Measurements from ENCODE around the gene TBXA2R. TPM values are rescaled to one million over a fixed set of nuclear protein-coding genes. Genes with fewer than 3 reads are reported as not detected.

Gene TBXA2R
- polyA plus RNA-seq, 1 donor (not counting 4 experiments of a cell fraction or from before 2014, with no cell fraction given) = not detected

DNA sequence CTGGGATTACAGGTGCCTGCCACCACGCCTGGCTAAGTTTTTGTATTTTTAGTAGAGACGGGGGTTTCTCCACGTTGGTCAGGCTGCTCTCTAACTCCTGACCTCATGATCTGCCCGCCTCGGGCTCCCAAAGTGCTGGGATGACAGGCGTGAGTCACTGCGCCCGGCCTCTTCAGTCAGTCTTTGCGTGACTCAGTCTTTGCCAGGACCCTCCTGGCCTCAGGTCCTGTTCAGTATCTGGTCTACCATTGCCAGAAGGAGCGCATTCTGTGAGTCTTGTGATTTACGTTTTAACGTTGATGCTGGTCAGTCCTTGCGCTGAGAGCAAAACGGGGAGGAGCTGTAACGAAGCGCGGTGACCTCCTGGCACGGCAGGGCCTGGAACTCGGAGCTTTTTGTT is 41.5 kb downstream of the TBXA2R start:
- dilution Hi-C loops (cut with MboI; ENCODE audit: extremely low pct_ligation_motif_present, low sequenced_read_pairs) = no loop called here
- Histone ChIP-seq H3K79me2 (ENCODE audit: control insufficient read depth, insufficient read depth, low read length) (no peaks in the 10 kb centered on the region), H3K4me1 (ENCODE audit: control insufficient read depth, extremely low read depth, insufficient read depth, low read length) (peaks cover 10% of the 10 kb centered on the region), H3K9me1 (ENCODE audit: control insufficient read depth, extremely low read depth, insufficient read depth, low read length) (no peaks in the 10 kb centered on the region), H3K9me3 (ENCODE audit: control insufficient read depth, low read depth, low read length) (no peaks in the 10 kb centered on the region), H3K36me3 (ENCODE audit: control insufficient read depth in 2 of 2, extremely low read depth in 1 of 2, insufficient read depth in 2 of 2, low read length in 2 of 2) (no peaks in the 10 kb centered on the region), H3K9ac (ENCODE audit: control insufficient read depth, extremely low read depth, insufficient read depth, low read length) (no peak overlapping the region), H3K27me3 (ENCODE audit: control insufficient read depth, extremely low read depth, insufficient read depth, low read length) (no peaks in the 10 kb centered on the region), H4K20me1 (ENCODE audit: control insufficient read depth, extremely low read depth, insufficient read depth, low read length) (no peaks in the 10 kb centered on the region), H3K4me2 (ENCODE audit: control insufficient read depth, extremely low read depth, insufficient read depth, low read depth, low read length) (no peak overlapping the region), H3K4me3 (ENCODE audit: control insufficient read depth in 2 of 3, extremely low read depth in 1 of 3, insufficient read depth in 2 of 3, low read depth in 1 of 3, low read length in 3 of 3) (no peak overlapping the region), H2AFZ (ENCODE audit: control insufficient read depth, low read length) (no peak overlapping the region), H3K27ac (ENCODE audit: control insufficient read depth, insufficient read depth, low read length) (no peak overlapping the region)
- FAIRE-seq (no peak), DNase-seq (ENCODE audit: low read depth, low spot score) (no peak)
- no peak for TF ChIP-seq EZH2 (IDR thresholded peaks at IDR 0.05; ENCODE audit: low read length)
- TF ChIP-seq, protein P1, sequence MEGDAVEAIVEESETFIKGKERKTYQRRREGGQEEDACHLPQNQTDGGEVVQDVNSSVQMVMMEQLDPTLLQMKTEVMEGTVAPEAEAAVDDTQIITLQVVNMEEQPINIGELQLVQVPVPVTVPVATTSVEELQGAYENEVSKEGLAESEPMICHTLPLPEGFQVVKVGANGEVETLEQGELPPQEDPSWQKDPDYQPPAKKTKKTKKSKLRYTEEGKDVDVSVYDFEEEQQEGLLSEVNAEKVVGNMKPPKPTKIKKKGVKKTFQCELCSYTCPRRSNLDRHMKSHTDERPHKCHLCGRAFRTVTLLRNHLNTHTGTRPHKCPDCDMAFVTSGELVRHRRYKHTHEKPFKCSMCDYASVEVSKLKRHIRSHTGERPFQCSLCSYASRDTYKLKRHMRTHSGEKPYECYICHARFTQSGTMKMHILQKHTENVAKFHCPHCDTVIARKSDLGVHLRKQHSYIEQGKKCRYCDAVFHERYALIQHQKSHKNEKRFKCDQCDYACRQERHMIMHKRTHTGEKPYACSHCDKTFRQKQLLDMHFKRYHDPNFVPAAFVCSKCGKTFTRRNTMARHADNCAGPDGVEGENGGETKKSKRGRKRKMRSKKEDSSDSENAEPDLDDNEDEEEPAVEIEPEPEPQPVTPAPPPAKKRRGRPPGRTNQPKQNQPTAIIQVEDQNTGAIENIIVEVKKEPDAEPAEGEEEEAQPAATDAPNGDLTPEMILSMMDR (optimal IDR thresholded peaks at IDR 0.05 in 1 of 3, IDR thresholded peaks at IDR 0.05 in 1 of 3, conservative IDR thresholded peaks at IDR 0.05 in 1 of 3; ENCODE audit: extremely low read depth in 1 of 3, insufficient read depth in 2 of 3, low read length in 3 of 3) = no peak

DNA sequence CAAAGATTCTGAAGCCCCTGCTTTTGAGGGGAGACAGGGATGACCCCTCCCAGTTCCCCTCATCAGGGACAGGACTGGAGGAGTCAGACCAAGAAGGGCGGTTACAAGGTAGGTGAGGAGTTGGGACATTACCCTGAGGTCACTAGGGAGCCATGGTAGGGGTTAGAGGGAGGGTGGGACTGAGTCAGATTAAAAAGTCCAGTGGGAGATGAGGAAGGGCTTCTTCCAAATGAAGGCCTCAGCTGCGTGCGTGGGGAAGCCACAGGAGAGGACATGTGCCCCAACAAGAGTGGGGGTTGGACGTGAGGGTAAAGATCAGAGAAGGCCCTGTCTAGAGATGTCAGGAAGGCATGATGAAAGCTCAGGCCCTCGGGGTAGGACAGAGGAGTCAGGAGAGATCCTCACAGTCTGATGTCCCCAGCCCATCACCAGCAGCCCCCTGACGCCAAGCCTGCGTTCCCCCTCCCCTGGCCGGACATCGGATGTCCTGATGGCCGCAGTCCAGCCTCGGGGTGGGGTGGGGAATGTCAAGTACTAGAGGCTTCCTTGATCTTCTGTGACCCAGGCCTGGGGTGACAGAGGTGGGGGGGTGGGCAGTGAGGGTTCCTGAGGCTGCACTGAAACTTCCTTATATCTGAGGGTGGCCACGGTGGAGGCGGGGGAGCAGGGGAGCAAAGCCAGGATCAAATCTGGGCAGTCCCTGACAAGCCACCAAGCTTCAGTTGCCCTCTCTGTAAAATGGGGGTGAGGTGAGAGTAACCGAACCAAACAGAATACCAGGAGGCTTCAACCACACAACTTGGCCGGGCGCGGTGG is 42.8 kb downstream of the TBXA2R start:
- H3K79me2 ChIP-seq (ENCODE audit: control insufficient read depth, insufficient read depth, low read length) = no peaks in the 10 kb centered on the region
- dilution Hi-C loops (cut with MboI; ENCODE audit: extremely low pct_ligation_motif_present, low sequenced_read_pairs) = no loop called here
- FAIRE-seq = no peak

More for the DNA sequence above, 42.8 kb downstream of the TBXA2R start:
- TF ChIP-seq, protein P1 (optimal IDR thresholded peaks at IDR 0.05 in 1 of 3, IDR thresholded peaks at IDR 0.05 in 1 of 3, conservative IDR thresholded peaks at IDR 0.05 in 1 of 3; ENCODE audit: extremely low read depth in 1 of 3, insufficient read depth in 2 of 3, low read length in 3 of 3) = no peak
- TF ChIP-seq EZH2 (IDR thresholded peaks at IDR 0.05; ENCODE audit: low read length) = no peak
- Histone ChIP-seq H3K9ac (ENCODE audit: control insufficient read depth, extremely low read depth, insufficient read depth, low read length) (no peak overlapping the region), H3K9me3 (ENCODE audit: control insufficient read depth, low read depth, low read length) (no peaks in the 10 kb centered on the region), H3K9me1 (ENCODE audit: control insufficient read depth, extremely low read depth, insufficient read depth, low read length) (no peaks in the 10 kb centered on the region), H3K4me1 (ENCODE audit: control insufficient read depth, extremely low read depth, insufficient read depth, low read length) (peaks cover 9% of the 10 kb centered on the region), H3K4me3 (ENCODE audit: control insufficient read depth in 2 of 3, extremely low read depth in 1 of 3, insufficient read depth in 2 of 3, low read depth in 1 of 3, low read length in 3 of 3) (no peak overlapping the region), H3K36me3 (ENCODE audit: control insufficient read depth in 2 of 2, extremely low read depth in 1 of 2, insufficient read depth in 2 of 2, low read length in 2 of 2) (no peaks in the 10 kb centered on the region), H3K27ac (ENCODE audit: control insufficient read depth, insufficient read depth, low read length) (no peak overlapping the region), H4K20me1 (ENCODE audit: control insufficient read depth, extremely low read depth, insufficient read depth, low read length) (no peaks in the 10 kb centered on the region), H3K27me3 (ENCODE audit: control insufficient read depth, extremely low read depth, insufficient read depth, low read length) (no peaks in the 10 kb centered on the region), H2AFZ (ENCODE audit: control insufficient read depth, low read length) (no peak overlapping the region), H3K4me2 (ENCODE audit: control insufficient read depth, extremely low read depth, insufficient read depth, low read depth, low read length) (no peak overlapping the region)
- no peak for DNase-seq (ENCODE audit: low read depth, low spot score)

Data from keratinocyte (primary cell).